Measurements from ENCODE around the gene DSE. TPM values are rescaled to one million over a fixed set of nuclear protein-coding genes. Genes with fewer than 3 reads are reported as not detected.

DSE gene
- total RNA-seq, 1 donor from 2014 or later, result 66.1 TPM

DNA sequence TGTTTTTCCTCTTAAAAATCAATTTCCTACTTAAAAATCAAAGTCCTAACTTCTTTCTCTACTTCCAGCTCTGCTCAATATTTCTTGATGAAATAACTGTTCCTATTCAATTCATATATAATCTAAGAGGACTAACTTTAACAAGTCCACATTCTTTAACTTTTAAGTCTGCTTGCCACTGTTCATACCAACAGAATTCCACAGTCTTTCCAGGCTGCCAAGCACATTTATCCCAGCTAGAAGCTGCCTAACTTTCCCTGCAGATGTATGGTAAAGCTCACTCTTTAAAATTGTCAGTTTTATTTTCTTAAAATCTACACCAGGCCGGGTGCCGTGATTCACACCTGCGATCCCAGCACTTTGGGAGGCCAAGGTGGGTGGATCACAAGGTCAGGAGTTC, 102.0 kb downstream of the DSE start:
- DNase-seq (ENCODE audit: low read depth, low spot score), result no peak

DNA sequence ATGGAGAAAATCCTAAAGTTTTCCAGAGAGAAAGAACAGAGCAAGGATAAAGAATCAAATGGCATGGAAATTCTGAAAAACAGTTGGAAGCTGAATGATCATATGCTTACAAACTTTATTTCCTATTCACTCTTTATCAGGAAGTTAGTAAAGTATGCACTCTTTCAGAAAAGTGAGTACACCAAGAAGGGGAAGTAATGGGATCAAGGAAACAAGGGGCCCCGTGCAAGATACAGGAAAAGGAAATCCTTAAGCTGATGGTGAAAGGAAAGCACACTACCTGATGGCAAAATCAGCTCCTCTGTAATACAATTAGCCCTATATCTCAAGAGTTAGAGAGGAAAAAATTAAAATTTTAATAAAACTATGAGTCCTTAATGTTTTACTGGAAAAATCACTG, 104.4 kb downstream of the DSE start:
- no peak for DNase-seq (ENCODE audit: low read depth, low spot score)

DNA sequence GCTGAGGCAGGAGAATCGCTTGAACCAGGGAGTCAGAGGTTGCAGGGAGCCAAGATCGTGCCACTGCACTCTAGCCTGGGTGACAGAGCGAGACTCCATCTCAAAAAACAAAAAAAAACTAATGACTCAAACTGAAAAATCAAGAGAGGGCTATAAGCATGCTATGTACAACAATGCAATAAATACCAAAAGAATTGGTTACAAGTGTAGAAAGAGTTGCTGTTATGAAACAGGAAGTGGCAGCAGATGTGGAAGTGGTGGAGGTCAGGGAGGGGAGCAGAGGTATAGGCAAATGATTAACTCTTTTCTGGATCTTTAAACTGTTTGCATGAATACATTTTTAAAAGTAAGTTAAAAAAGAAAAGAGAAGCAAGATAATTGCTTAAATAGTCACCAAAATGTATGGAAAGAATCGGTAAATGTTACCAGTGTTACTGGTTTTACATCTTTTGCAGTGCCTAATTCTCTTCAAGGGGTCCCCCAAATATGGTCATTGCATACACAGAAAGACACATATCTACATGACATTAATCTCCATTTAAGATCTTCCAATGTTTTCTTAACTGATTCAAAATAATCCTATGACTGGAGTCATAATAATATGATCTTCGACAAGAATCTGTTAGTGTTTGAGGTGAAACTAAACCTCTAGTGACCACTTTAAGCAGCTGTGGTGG, 105.4 kb downstream of the DSE start:
- no peak for DNase-seq (ENCODE audit: low read depth, low spot score)

DNA sequence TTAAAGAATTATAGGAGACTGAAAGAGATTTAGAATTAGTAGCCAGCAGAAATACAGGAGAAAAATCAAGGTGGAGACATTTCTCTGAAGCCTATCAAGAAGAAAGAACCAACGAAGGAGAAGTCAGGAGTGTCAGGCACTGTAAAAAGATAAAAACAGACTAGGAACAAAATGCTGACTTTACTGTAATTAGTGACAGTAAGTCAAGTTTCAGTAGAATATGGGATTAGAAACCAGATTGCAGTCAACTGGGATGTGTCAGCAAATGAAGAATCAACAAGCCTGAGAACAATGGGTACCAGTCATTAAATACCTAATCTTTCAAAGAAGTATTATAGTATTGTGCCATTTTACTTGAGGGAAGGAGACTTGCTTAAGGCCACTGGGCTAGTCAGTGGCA, 112.0 kb downstream of the DSE start:
- DNase-seq (ENCODE audit: low read depth, low spot score), result no peak

DNA sequence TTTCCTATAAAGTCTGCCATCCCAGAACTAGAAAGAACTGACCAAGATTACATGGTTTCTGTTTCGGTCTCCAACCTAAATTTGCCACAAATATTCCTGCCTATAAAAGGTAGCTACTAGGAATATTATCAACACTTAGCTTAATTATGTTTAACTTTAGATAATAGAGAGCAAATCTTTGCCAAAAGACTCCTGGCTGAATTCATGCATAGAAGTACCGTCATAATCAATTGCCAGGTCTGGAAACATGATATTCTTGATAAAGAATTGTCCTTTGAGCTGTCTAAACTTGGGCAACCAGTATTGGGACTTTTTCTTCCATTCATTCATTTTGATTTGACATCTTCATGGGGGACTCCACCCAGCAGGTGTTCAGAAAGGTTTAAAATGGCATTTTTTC, 112.9 kb downstream of the DSE start:
- no peak for DNase-seq (ENCODE audit: low read depth, low spot score)

DNA sequence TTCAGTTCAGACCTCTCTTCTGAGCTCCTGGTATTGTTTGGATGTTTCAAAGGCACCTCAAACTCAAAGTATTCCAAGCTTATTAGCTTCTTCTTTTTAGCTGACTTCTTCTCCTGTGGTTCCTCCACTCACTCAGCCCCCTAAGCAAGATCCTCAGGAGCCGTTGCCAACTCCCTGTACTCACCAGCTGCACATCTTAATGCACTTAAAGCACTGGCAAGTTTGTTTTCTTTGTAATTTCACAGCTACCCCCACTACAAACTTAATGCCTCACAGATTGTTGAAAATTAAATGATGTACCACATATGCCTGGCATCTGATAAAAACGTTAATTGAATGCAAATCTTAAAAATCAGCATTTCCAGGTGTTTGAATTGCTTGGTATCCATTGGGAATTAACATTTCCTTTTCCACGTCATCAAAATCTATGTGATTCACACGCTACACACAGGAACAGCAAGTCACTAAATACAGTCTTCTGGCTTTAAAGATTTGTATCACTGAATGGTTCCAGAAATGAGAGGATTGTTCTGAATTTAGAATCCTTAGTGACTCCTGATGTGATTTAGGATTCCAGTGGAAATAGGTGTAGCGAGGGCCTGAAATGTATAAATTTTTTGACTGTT, 114.9 kb downstream of the DSE start:
- no peak for DNase-seq (ENCODE audit: low read depth, low spot score)

DNA sequence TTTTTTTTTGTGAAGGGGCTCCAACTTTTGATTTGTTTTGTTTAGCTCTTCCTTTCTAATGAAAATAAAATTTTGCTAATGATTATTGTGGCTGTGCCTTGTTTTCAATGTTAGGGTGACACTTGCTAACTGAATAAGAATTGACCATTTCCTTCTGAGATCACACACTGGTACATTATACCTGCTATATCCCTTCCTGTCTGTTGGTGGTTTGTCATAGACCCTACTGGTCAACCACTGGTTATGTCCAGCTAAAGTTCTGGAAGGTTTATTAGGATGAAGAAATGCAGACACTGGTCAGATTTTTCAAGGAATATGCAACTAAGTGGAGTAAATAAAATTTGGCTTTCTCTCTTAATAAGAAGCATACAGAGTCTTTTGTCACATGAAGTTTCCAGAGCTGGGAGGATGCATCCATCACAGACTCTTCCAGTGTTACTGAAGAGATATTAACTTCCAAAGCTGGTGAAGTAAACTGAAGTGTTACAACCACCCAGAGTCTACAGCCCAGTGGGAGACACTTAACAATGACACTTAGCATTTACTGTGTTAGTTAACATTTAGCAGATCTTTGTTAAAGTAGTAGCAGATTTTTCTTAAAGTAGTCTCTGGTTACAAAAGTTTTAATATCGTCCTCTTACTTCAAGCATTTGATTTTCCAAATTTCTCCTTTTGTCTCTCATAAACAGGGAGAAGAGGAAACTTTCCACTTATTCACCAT, 121.0 kb downstream of the DSE start:
- DNase-seq (ENCODE audit: low read depth, low spot score), result no peak

DNA sequence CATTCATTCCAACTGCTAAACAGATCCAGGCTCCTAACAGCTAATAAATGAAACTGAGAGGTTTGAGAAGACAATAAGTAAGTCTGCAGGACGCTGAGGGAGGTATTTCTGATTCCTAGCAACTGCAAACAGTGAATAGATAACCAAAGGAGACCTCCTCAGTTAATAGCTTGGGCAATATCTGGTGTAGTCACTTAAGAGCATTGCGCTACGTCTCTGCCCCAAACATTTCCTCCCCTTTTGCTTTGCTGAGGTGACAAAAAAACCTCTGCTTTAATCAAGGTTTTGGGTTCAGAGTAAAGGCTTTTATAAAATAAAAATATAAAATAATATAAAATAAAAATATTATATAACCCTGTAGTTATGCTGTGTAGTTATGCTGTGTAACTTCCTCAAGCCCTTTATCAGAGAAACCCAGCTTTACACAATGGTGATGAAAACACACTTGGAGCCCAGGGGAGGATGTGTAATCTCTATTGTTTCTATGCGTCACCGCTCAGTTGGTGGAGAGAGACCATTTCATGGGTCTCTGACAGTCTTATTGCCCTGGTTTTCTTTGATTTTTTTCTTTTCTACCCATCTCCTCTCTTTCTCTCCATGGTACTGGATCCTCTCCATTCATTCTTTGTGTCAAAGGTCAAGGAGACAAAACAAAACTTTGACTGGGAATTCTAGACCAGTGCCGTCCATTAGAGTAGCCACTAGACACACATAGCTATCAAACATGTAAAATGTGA, 121.8 kb downstream of the DSE start:
- peak; percentile 65 for DNase-seq (ENCODE audit: low read depth, low spot score)

Other genes starting within 250 kb of the DSE start
- gene COL10A1, start 244.8 kb upstream of the DSE start, total RNA-seq, result not detected in 2 replicates
- gene TSPYL4, start 116.9 kb upstream of the DSE start, total RNA-seq, result 11.1 and 14.4 TPM in 2 replicates
- 92.8 and 113 TPM in 2 replicates for gene TSPYL1, start 91.0 kb upstream of the DSE start, total RNA-seq
- 0.32 and 0.40 TPM in 2 replicates for gene CALHM6, start 90.4 kb downstream of the DSE start, total RNA-seq
- gene CALHM5, start 140.7 kb downstream of the DSE start, total RNA-seq, result 7.8 and 14.8 TPM in 2 replicates
- 0.04 and 0.07 TPM in 2 replicates for gene TRAPPC3L, start 174.7 kb downstream of the DSE start, total RNA-seq
- gene CALHM4, start 182.8 kb downstream of the DSE start, total RNA-seq, result 0.13 and 0.28 TPM in 2 replicates
- gene RWDD1, start 200.6 kb downstream of the DSE start, total RNA-seq, result 24.7 and 25.9 TPM in 2 replicates
- 0.04 and 0.13 TPM in 2 replicates for gene RSPH4A, start 245.5 kb downstream of the DSE start, total RNA-seq